Measurements from ENCODE around the gene VWA3A. TPM values are rescaled to one million over a fixed set of nuclear protein-coding genes. Genes with fewer than 3 reads are reported as not detected.

The VWA3A gene
- total RNA-seq, 1 experiment from 2014 or later = not detected

DNA sequence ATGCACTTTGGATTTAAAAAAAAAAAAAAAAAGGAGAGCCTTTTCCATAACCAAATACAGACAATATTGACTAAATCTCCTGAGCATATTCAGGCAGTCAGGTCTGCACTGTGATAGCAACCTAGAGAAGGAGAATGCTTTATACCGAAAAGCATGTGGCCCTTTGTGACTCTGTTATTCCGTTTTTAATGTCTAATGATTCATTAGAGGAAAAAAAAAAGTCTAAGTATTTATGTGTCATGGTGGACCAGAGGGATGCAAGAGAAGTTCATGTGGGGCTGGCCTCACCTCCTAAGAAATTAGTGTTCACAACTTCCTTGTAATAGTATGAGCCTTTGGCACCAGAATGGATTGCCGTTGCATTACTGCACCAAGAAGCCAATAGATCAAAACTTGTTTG is 11.3 kb upstream of the VWA3A start:
- TF ChIP-seq CEBPB (IDR thresholded peaks at IDR 0.05; ENCODE audit: low read depth) = no peak
- TF ChIP-seq ZNF274 (IDR thresholded peaks at IDR 0.05; ENCODE audit: low read depth, low read length) = no peak
- TF ChIP-seq FOSL1 (IDR thresholded peaks at IDR 0.05; ENCODE audit: low read depth) = no peak
- no peak for TF ChIP-seq CBX3 (IDR thresholded peaks at IDR 0.05; ENCODE audit: low read depth)
- no peak for TF ChIP-seq CTCF (IDR thresholded peaks at IDR 0.05 in 2 of 3, conservative IDR thresholded peaks at IDR 0.05 in 1 of 3; ENCODE audit: borderline replicate concordance in 1 of 3, insufficient read depth in 1 of 3, low read depth in 2 of 3, low read length in 2 of 3)
- no peak for TF ChIP-seq EGR1 (IDR thresholded peaks at IDR 0.05; ENCODE audit: low read depth)
- TF ChIP-seq SRF (IDR thresholded peaks at IDR 0.05; ENCODE audit: low read depth) = no peak
- TF ChIP-seq TCF7L2 (IDR thresholded peaks at IDR 0.05; ENCODE audit: borderline replicate concordance, extremely low read depth, insufficient read depth, insufficient read length) = no peak
- no peak for TF ChIP-seq ZBTB33 (IDR thresholded peaks at IDR 0.05; ENCODE audit: extremely low read depth, insufficient replicate concordance, low read length)
- TF ChIP-seq ATF3 (IDR thresholded peaks at IDR 0.05) = no peak
- no peak for TF ChIP-seq YY1 (IDR thresholded peaks at IDR 0.05; ENCODE audit: extremely low read depth, insufficient replicate concordance, low read depth, low read length)
- TF ChIP-seq SIN3A (IDR thresholded peaks at IDR 0.05; ENCODE audit: low read depth) = no peak
- no peak for TF ChIP-seq ELF1 (IDR thresholded peaks at IDR 0.05; ENCODE audit: borderline replicate concordance, low read depth)
- no peak for TF ChIP-seq POLR2A (IDR thresholded peaks at IDR 0.05; ENCODE audit: borderline replicate concordance, extremely low read depth, insufficient read depth, insufficient read length)
- TF ChIP-seq SP1 (IDR thresholded peaks at IDR 0.05; ENCODE audit: low read depth) = no peak
- intact Hi-C loops (cut with micrococcal nuclease) = no loop called here
- CTCF ChIA-PET = no interaction called here

More for the DNA sequence above, 11.3 kb upstream of the VWA3A start:
- H3K79me2 ChIP-seq (ENCODE audit: insufficient read depth, low read length) = no peaks in the 10 kb centered on the region
- no peaks in the 10 kb centered on the region for H3K27me3 ChIP-seq (ENCODE audit: insufficient read depth, low read length)
- BruUV-seq (replicated peaks) = no TSS peak
- H3K9me3 ChIP-seq (ENCODE audit: control insufficient read depth in 1 of 2, insufficient read depth in 1 of 2, low read depth in 1 of 2, low read length in 2 of 2) = no peaks in the 10 kb centered on the region
- H3K9ac ChIP-seq (ENCODE audit: low read length) = no peak overlapping the region
- no peaks in the 10 kb centered on the region for H3K9me2 ChIP-seq (ENCODE audit: insufficient read depth)
- H3K4me3 ChIP-seq (replicated peaks in 1 of 2; ENCODE audit: low read depth in 1 of 2, low read length in 2 of 2) = no peak overlapping the region
- ChIA-PET RAD21 (ENCODE audit: low non-redundant PET in 1 of 2, low total read pairs in 2 of 2, uncharacterized antibody in 2 of 2, unreplicated experiment in 2 of 2) (no interaction called here), POLR2A (no interaction called here)
- ATAC-seq (no peak), DNase-seq (ENCODE audit: low read depth, low spot score) (no peak)
- H3K4me1 ChIP-seq (ENCODE audit: control insufficient read depth in 1 of 2, insufficient read depth in 2 of 2, low read length in 2 of 2) = no peaks in the 10 kb centered on the region; a peak in 1 of 4 replicates
- H2AFZ ChIP-seq (ENCODE audit: low read depth, low read length, poor library complexity, severe bottlenecking) = no peak overlapping the region
- H3K36me3 ChIP-seq (ENCODE audit: control insufficient read depth in 1 of 2, insufficient read depth in 2 of 2, low read length in 2 of 2) = peaks cover 3 to 8% of the 10 kb centered on the region in 2 experiments; a peak in 3 of 4 replicates
- H3K4me2 ChIP-seq (ENCODE audit: low read length) = no peak overlapping the region
- no peaks in the 10 kb centered on the region for H4K20me1 ChIP-seq (ENCODE audit: insufficient read depth)
- no peak overlapping the region for H3K27ac ChIP-seq (ENCODE audit: low read depth, low read length)

Measured in HCT116 (cell line).